LNCaP clone FGC (cell line): ENCODE results near the gene CELSR2.

ENCODE experiments used
- DNase-seq: peaks from one replicate; pipeline ENCODE4 v3.0.0-alpha.2; 2011; ENCODE audit warnings: low read depth
- H3K4me3 ChIP-seq: 2 replicates; pipeline ENCODE4 v1.5.1; 2011; ENCODE audit warnings: mild to moderate bottlenecking, low read depth, low read length, control low read depth
- CTCF ChIP-seq: IDR thresholded peaks from 2 replicates; pipeline ENCODE4 v1.5.1; 2012; ENCODE audit warnings: mild to moderate bottlenecking; ENCODE audit not compliant: control insufficient read depth, insufficient read depth; ENCODE audit errors: extremely low read depth

Gene CELSR2

DNA sequence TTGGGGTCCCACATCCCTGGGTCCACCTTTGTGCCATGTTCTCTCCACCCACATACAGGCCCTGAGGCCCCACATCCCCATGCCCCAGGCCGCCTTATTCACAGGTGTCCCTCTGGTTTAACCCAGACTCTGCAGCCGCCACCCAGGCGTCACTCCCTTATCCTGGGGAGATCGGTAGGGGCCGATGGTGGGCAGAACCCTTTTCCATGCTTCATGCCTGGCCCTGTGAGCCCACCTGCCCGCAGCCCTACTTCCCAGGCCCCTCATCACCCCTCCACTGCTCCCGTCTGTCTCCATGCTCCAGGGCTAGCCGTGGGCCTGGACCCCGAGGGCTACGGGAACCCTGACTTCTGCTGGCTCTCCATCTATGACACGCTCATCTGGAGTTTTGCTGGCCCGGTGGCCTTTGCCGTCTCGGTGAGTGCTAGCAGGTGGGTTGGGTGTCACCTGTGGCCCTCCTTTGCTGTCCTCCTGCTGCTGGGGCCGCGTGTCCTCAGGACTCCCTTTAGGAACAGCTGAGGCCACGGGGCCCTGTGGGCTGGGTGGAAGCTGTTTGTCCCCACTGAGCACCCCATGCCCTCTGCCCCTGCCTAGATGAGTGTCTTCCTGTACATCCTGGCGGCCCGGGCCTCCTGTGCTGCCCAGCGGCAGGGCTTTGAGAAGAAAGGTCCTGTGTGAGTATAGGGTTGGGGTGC lies 21.4 kb downstream of the CELSR2 start:
- DNase-seq, result no peak
- H3K4me3 ChIP-seq, result no peak overlapping the region
- TF ChIP-seq CTCF, result no peak

DNA sequence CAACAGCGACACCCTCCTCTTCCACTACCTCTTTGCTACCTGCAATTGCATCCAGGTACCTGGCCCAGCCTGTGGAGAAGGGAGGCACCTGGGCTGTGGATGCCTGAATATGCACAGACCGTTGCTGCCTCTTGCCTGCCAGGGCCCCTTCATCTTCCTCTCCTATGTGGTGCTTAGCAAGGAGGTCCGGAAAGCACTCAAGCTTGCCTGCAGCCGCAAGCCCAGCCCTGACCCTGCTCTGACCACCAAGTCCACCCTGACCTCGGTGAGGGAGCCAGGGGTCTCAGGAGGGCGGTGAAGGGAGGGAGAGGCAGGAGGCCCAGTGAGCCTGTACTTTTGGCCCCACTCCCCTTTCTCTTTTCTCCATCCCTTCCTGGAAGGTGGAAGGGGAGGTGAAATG lies 22.1 kb downstream of the CELSR2 start:
- no peak overlapping the region for H3K4me3 ChIP-seq
- no peak for DNase-seq
- TF ChIP-seq CTCF, result no peak

DNA sequence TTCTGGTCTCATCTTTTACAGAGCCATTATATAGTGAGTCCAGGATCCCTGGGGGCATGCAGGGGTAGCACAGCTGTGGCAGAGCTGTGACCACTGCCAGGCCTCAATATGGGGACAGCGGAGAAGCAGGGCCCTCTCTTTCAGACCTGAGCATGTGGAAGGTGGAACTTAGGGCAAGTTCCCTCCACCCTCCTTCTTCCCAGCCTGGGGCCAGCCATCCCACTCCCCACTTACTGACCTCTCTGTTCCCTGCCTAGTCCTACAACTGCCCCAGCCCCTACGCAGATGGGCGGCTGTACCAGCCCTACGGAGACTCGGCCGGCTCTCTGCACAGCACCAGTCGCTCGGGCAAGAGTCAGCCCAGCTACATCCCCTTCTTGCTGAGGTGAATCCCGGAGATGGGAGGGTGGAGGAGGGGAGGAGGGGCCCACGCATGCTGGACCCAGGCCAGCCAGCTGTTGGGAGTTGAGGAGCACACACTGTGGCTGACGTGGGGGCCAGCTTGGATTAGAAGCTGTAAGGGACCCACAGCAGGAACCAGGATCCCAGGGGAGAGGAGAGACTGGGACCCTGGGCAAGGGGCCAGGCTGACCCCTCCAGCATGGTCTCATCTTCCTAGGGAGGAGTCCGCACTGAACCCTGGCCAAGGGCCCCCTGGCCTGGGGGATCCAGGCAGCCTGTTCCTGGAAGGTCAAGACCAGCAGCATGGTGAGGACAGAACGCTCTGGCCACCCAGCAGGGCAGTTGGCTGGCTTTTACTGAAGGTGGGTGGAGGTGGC lies 22.9 kb downstream of the CELSR2 start:
- no peak overlapping the region for H3K4me3 ChIP-seq
- no peak for DNase-seq
- TF ChIP-seq CTCF, result no peak

GRCh38 chr1:109272831-109273547 lies 23.6 kb downstream of the CELSR2 start:
- no peak overlapping the region for H3K4me3 ChIP-seq
- no peak for TF ChIP-seq CTCF
- no peak for DNase-seq

DNA sequence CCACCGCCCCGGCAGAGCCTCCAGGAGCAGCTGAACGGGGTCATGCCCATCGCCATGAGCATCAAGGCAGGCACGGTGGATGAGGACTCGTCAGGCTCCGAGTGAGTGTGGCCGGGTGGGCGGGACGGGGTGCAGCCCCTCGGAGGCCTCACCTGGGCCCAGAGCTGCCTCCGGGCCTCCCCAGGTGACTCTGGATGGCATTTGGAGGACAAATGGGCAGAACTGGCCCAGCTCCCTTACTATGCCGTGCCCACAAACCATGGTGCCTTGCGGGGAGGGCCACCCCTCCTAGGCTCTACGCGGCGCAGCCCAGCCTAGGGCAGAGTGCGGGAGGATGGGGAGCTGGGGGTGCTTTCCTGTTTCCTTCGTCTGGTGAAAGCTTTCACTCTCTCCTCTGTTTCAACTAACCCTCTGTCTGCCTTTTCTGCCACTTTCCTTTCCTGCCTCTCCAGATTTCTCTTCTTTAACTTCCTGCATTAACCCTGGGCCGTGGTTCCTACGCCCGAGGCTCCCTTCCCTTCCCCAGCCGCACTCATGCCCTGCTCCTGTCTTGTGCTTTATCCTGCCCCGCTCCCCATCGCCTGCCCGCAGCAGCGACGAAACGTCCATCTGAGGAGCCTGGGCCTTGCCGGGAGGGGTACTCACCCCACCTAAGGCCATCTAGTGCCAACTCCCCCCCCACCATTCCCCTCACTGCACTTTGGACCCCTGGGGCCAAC lies 24.4 kb downstream of the CELSR2 start:
- no peak for DNase-seq
- no peak overlapping the region for H3K4me3 ChIP-seq
- no peak for TF ChIP-seq CTCF

GRCh38 chr1:109274533-109275476 lies 25.5 kb downstream of the CELSR2 start:
- H3K4me3 ChIP-seq, result no peak overlapping the region
- no peak for TF ChIP-seq CTCF
- DNase-seq, result no peak
